ENCODE data around the gene WDR91.

DNA sequence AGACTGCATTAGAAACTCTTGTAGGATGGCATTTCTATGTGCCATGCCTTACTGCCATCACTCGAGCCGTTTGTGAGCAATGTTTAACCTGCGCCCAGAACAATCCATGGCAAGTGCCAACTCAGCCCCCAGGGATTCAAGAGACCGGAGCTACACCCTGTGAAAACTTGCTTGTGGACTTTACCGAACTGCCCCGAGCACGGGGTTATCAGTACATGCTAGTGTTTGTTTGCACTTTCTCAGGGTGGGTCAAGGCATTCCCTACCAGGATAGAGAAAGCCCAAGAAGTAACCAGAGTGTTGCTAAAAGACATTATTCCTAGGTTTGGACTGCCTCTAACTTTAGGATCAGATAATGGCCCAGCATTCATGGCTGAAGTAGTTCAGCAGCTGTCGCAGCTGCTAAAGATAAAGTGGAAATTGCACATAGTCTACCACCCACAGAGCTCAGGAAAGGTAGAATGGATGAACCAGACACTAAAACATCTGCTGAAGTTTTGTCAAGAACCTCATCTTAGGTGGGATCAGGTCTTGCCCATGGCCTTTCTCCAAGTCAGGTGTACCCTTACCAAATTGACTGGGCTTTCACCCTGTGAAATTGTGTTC lies 31.9 kb downstream of the WDR91 start:
- TF ChIP-seq, protein P1, sequence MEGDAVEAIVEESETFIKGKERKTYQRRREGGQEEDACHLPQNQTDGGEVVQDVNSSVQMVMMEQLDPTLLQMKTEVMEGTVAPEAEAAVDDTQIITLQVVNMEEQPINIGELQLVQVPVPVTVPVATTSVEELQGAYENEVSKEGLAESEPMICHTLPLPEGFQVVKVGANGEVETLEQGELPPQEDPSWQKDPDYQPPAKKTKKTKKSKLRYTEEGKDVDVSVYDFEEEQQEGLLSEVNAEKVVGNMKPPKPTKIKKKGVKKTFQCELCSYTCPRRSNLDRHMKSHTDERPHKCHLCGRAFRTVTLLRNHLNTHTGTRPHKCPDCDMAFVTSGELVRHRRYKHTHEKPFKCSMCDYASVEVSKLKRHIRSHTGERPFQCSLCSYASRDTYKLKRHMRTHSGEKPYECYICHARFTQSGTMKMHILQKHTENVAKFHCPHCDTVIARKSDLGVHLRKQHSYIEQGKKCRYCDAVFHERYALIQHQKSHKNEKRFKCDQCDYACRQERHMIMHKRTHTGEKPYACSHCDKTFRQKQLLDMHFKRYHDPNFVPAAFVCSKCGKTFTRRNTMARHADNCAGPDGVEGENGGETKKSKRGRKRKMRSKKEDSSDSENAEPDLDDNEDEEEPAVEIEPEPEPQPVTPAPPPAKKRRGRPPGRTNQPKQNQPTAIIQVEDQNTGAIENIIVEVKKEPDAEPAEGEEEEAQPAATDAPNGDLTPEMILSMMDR (IDR thresholded peaks at IDR 0.05; ENCODE audit: low read depth, low read length), result no peak
- TF ChIP-seq POLR2A (IDR thresholded peaks at IDR 0.05; ENCODE audit: extremely low read depth, insufficient read length) (no peak), MYC (IDR thresholded peaks at IDR 0.05; ENCODE audit: low read depth, low read length) (no peak)
- TF ChIP-seq, protein P2, sequence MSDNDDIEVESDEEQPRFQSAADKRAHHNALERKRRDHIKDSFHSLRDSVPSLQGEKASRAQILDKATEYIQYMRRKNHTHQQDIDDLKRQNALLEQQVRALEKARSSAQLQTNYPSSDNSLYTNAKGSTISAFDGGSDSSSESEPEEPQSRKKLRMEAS (IDR thresholded peaks at IDR 0.05; ENCODE audit: low read depth, low read length), result no peak

Measured in NB4 (cell line).